ENCODE measurements around the gene GCFC2.
"Not testable (repeated sequence)": the region's sequence is repeated elsewhere in the genome, so short reads cannot be mapped to it uniquely, and the experiment has no call there.

GCFC2 gene

DNA sequence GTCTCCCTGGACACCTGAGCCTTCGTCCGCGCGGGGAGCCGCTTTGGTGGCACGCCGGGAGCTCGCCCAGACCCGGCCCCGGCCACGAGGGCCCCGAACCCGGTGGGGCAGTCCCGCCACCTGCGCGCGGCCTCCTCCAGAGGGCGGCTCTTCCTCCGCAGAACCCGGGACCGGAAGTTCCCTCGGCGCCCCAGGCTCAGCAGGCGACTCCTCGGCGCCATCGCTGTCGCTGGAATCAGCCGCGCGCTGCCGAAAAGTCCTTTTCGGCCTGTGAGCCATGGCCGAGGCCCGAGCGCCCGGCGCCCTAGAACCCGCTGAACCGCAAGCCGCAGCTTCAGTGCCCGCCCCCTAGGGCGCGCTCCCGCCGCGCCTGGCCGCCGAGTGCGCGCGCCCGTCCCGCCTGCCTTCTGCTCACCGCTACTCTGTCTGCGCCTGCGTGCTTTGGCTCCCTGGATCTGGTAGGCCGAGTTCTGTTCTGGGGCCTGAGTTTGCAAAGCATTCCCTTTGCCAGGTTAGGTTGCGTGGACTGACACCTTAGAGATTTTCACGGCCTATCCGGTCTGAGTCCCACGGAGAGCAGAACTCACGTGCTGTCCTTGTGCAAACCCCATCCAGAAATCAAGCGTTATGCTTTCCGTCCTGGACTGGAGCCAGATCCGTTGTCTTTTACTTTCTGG is at the start of gene GCFC2:
GCFC2 (minus strand) TSS at position 339 of the 677 bp plus-strand sequence; CDS start at position 279, 60 bp downstream.
- peak; percentile 90 for DNase-seq

- DNase-seq, result no peak
These were observed 42.1 kb upstream of the GCFC2 start for GRCh38 chr2:75752828-75753227.

GRCh38 chr2:75751824-75752468 is 41.2 kb upstream of the GCFC2 start:
- no peak for DNase-seq

GRCh38 chr2:75751360-75751759 is 40.6 kb upstream of the GCFC2 start:
- DNase-seq, result no peak

GRCh38 chr2:75737961-75738360 is 27.2 kb upstream of the GCFC2 start:
- no peak for DNase-seq

GRCh38 chr2:75736276-75736675 is 25.6 kb upstream of the GCFC2 start:
- no peak for DNase-seq

DNA sequence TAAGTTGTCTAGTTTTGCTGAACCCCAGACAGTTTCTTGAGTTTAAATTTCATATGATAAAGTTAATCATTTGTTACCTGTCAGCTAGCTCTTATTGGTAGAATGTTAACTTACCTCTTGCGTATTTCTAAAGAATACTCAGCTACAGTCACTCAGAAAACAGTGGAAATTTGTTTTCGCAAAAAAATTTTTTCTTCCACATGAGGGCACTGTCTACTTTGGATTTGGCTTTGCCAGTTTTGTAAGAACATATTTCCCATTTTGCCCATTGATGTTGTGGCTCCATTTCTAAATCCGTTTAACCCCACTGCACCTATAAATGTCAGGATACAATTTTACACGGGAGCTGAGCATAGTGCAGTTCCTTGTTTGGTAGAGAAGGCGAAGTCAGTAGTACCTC is 19.1 kb upstream of the GCFC2 start:
- DNase-seq, result no peak

GRCh38 chr2:75728614-75729419 is 18.1 kb upstream of the GCFC2 start:
- no peak for DNase-seq

- no peak for DNase-seq
These were observed 12.0 kb upstream of the GCFC2 start for GRCh38 chr2:75722687-75723086.

DNA sequence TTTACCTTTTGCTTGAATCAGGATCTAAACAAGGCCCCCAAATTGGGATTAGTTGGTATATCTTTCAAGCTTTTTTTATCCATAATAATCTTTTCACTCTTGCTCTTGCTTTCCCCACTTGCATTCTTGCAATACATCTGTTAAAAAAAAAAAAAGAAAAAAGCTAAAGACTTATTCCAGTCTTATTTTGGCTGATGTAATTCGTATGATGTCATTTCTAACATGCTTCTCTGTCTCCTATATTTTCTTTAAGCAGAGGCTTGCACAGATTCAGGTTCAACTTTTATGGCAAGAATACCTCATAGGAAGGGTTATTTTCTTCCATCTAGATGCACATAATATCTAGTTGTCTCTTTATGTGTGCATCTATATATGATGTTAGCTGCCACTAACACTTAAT is 9.8 kb upstream of the GCFC2 start:
- DNase-seq, result no peak

DNA sequence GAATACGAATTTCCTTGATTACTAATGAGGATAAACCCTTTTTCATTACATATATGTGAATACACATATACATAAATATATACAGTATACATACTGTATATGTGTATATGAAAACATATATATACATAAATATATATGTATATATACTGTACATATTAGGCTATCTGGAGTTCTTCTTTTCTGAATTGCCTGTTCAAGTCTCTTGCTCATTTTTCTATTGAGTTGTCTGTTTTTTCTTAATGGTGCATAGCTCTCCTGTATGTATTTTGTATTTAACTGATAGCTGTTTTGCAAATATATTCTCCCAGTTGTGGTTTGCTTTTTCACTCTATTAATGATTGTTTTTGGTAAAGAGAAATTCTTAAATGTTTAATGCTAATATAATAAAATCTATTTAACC is 8.9 kb upstream of the GCFC2 start:
- DNase-seq, result no peak

DNA sequence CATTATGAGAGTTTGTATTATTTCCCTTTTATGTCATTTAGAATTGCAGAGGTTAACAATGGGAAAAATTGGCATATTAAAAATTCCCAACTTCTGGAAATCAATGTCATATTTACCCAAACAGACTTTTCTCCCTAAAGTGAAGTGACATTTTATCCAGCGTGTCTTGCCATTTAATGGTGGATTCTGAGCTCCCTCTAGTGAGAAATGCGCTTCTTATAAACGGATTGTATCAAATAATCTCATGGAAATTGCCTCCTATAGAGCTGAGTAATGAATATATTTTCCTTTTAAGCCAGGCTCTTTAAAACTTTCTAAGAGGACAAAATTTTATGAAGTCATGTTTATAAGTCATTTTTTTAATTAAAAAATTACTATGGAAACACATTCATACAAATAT is 5.7 kb upstream of the GCFC2 start:
- no peak for DNase-seq

- not testable (repeated sequence) for DNase-seq
These were observed 875 bp upstream of the GCFC2 start for GRCh38 chr2:75711590-75711989.

- no peak for DNase-seq
These were observed 517 bp downstream of the GCFC2 start for GRCh38 chr2:75710220-75710576.

- no peak for DNase-seq
These were observed 1.4 kb downstream of the GCFC2 start for GRCh38 chr2:75709297-75709696.

DNA sequence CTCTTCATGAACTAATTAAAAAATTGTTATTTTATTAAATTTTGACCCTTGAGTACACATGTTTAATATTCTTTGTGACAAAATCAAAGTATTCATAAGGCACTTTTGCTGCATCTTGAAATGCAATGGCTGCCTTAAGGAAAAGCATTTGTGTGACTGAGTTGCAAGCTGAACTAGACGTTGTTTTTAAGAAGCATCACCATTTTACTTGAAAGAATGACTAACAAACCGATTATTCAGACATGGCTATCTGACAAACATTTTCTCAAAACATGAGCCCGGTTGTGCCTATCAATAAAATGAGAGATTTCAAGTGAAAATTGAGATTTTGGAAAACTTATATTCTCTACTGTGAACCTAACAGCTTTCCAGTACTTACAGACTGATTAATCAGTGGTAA is 2.8 kb downstream of the GCFC2 start:
- DNase-seq, result no peak

DNA sequence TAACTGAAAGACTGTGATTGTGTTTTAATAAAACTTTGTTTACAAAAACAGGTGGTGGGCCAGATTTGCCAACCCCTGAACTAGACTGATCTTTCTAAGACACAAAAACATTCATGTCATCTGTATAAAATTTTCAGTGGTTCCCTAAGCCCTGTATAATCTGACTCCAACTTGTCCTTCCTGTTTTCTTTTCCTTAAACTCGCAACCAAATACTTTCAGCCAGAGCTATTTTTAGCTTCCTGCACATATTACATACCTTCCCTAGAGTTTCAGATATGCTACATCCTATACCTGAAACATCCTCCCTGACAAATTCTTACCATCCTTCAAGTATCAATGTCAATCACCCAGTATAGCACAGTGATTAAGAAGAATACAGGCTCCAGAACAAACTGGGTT is 4.8 kb downstream of the GCFC2 start:
- DNase-seq, result no peak

DNA sequence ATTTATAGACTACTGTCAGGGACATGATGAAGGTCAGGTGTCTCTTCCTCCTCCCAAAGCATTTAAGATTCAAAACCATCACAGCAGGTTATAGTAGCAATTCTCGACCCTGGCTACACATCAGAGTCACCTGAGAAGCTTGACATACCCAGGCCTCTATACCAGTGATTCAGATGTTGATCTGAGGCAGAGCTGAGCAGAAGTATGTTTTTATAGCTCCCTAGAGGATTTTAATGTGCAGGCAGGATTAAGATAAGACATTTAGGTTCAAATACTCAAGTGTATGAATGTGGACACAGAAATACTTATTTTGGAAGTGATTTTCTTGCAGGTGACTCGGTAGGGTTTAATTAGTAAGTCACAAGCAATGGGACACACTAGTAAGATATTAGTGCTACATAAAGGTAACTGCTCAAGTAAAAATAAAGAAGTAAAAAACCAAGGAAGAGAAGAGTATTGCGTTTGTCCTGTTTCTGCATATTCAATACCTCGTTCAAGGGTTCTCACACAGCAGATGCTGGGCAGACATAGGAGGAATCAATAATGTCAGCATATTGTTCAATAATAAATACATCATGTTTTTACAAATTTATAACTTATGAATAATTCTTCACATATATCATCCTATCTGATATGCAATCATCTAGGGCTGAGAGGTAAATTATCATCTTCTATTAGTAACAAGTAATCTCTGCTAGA is 7.0 kb downstream of the GCFC2 start:
- DNase-seq, result no peak

GRCh38 chr2:75702593-75702992 is 8.1 kb downstream of the GCFC2 start:
- DNase-seq, result no peak

DNA sequence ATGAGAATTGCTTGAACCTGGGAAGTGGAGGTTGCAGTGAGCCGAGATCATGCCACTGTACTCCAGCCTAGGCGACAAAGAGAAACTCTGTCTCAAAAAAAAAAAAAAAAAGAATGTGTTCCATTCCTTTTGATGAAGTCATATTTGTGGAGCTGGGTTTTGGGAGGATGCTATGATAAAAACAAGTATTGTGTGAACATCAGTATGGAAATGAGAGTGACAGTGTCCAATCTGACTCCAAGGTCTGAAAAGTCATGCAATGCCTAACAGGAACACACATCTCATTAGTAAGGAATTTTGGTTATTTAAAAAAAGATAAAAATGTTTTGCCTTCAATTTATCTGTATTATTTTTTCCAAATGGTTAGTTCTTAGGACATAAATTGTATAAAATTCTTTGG is 11.8 kb downstream of the GCFC2 start:
- DNase-seq, result no peak

- DNase-seq, result no peak
These were observed 22.5 kb downstream of the GCFC2 start for GRCh38 chr2:75688196-75688595.

DNA sequence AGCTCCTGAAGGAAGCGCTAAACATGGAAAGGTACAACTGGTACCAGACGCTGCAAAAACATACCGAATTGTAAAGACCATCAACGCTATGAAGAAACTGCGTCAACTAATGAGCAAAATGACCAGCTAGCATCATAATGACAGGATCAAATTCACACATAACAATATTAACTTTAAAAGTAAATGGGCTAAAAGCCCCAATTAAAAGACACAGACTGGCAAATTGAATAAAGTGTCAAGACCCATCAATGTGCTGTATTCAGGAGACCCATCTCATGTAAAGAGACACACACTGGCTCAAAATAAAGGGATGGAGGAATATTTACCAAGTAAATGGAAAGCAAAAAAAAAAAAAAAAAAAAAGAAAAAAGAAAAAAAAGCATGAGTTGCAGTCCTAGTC is 27.3 kb downstream of the GCFC2 start:
- DNase-seq, result not testable (repeated sequence)

DNA sequence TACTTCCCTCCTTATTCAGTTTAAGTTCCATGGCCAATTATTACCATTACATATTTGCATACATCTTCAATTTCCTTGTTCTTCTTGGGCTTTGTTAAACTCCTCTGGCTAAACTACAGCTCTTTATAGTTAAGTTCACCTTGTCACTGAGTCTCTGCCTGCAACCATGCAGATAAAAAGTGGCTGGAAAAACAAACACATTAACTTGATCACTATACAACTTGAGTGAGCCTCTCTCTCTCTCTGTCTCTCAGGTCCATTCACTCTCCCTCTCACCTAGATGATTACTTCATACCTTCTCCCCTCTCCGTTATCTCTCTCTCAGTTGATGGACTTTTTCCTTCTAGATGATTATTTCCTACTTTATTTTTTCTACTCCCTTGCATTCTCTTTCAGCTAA is 30.3 kb downstream of the GCFC2 start:
- no peak for DNase-seq

GRCh38 chr2:75679556-75679955 is 31.2 kb downstream of the GCFC2 start:
- no peak for DNase-seq
